ENCODE measurements around the gene XPNPEP2. TPM values are rescaled to one million over a fixed set of nuclear protein-coding genes. Genes with fewer than 3 reads are reported as not detected.

Gene XPNPEP2
- total and polyA plus RNA-seq, 8 donors, result 2.6 to 11.0 (median 7.1) TPM

DNA sequence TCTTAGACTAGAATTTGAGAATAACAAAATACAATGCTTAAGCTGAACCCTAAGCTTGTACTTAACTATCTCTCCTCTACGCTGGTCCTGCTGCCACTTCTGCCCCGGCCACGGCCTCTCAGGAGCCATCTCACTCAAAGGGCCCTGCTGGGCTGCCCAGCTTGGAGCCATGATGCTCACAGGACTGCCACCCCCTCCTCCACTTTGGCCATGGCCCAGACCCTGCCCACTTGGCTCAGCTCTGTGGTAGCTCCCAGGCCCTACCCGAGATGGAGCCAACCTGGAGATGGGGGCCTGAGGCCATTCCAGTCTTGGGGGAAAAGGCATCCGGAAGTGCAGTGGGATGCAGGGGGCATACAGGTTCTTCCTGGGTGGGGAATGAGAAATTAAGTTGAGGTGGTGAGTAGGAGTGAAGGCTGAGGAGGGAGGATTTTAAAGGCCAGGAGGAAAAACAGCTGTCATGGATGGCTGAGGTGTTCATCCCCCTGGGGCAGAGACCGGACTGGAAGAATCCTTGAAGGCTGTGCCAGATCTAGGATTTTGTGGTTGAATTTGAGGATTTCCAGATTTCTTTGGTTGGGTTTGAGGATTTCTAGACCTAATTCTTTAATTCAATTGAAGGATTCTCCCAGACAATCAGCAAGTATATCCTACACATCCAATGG is 41.8 kb downstream of the XPNPEP2 start:
- Histone ChIP-seq H3K27me3 (no peaks in the 10 kb centered on the region), H3K4me1 (peaks cover 0 to 27% of the 10 kb centered on the region in 2 donors), H3K36me3 (no peaks in the 10 kb centered on the region), H3K27ac (peak overlapping the region; percentile 39 to 92), H3K9me3 (no peaks in the 10 kb centered on the region), H3K4me3 (peak overlapping the region; percentile 4 to 56)
- no peak for ATAC-seq
- DNase-seq, result no peak
- TF ChIP-seq, protein P1, sequence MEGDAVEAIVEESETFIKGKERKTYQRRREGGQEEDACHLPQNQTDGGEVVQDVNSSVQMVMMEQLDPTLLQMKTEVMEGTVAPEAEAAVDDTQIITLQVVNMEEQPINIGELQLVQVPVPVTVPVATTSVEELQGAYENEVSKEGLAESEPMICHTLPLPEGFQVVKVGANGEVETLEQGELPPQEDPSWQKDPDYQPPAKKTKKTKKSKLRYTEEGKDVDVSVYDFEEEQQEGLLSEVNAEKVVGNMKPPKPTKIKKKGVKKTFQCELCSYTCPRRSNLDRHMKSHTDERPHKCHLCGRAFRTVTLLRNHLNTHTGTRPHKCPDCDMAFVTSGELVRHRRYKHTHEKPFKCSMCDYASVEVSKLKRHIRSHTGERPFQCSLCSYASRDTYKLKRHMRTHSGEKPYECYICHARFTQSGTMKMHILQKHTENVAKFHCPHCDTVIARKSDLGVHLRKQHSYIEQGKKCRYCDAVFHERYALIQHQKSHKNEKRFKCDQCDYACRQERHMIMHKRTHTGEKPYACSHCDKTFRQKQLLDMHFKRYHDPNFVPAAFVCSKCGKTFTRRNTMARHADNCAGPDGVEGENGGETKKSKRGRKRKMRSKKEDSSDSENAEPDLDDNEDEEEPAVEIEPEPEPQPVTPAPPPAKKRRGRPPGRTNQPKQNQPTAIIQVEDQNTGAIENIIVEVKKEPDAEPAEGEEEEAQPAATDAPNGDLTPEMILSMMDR (IDR thresholded peaks at IDR 0.05), result no peak
- intact Hi-C loops (cut with DNase I), result no loop called here

DNA sequence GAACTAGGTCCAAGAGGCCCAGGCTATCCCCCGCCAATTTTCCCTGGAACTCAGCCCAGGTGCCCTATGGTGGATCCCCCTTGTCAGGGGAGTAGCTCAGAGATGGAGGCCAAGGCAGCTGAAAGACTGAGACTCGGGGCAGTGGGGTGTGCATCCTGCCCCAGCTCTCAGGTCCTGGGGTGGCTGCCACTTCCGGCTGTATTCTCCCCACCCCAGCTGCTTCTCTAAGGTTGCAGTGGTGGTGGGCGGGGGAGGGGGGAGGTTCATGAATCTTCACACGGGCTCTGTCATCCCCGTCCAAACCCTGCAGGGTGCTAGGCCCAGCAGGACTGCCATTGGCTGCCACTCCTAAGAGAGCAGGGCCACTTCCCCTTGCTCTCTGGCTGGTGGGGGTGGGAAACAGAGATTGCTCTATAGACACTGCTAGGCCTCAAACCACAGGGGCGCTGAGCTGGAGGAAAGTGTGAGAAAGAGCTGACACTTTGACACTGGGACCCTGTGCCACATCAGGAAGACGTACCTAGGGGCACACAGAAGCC is 42.4 kb downstream of the XPNPEP2 start:
- ATAC-seq, result peak; percentile 53

DNA sequence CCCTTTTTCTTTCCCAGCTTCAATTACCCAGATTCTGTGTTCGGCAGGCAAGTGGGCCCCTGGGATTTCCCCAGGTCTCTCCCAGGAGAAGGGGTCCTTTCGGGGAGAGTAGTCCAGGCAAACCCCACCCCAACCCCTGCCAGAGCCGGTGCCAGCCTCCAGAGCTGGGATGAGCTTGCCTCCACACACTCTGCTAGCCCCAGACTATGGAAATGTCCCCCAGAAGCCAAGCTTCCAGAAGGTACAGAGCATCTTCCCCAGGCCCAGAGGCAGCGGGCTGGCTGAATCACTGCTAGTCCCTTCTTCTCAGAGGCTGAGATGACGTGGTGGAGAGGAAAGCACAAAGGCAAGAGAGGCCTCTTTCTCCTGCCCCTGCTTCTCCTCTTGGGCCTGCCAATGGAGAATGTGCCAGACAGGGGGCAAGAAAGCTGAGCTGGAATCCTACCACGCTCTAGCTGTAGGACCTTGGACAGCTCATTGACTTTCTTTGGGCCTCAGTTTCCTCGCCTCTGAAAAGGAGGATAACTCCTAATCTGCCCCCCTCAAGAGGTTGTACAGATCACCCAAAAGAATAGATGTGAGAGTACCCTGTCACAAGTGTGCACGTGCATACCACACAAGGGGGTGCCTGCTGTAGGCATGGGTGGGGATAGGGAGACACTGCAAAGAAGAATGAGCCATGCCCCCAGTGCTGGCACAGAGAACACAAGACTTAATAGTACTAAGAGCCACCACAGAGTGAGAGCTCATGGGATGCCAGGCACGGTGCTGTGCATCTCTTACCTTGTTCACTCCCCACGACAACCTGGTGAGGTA is 43.1 kb downstream of the XPNPEP2 start:
- Histone ChIP-seq H3K27me3 (no peaks in the 10 kb centered on the region), H3K36me3 (no peaks in the 10 kb centered on the region), H3K9me3 (no peaks in the 10 kb centered on the region), H3K4me3 (peak overlapping the region in 1 of 2 donors; percentile 56), H3K4me1 (peaks cover 0 to 24% of the 10 kb centered on the region in 2 donors), H3K27ac (peak overlapping the region in 1 of 2 donors; percentile 92)
- ATAC-seq, result no peak
- TF ChIP-seq, protein P1 (IDR thresholded peaks at IDR 0.05), result no peak
- no peak for DNase-seq
- intact Hi-C loops (cut with DNase I), result no loop called here

More for the DNA sequence above, 42.4 kb downstream of the XPNPEP2 start:
- peak overlapping the region; percentile 39 to 92 for H3K27ac ChIP-seq
- intact Hi-C loops (cut with DNase I), result no loop called here
- H3K4me3 ChIP-seq, result peak overlapping the region in 1 of 2 donors; percentile 56
- peaks cover 0 to 27% of the 10 kb centered on the region in 2 donors for H3K4me1 ChIP-seq
- no peaks in the 10 kb centered on the region for H3K27me3 ChIP-seq
- DNase-seq, result peak in 2 of 4 donors; percentile 75 to 88
- TF ChIP-seq, protein P1 (IDR thresholded peaks at IDR 0.05), result no peak
- H3K9me3 ChIP-seq, result no peaks in the 10 kb centered on the region
- H3K36me3 ChIP-seq, result no peaks in the 10 kb centered on the region

DNA sequence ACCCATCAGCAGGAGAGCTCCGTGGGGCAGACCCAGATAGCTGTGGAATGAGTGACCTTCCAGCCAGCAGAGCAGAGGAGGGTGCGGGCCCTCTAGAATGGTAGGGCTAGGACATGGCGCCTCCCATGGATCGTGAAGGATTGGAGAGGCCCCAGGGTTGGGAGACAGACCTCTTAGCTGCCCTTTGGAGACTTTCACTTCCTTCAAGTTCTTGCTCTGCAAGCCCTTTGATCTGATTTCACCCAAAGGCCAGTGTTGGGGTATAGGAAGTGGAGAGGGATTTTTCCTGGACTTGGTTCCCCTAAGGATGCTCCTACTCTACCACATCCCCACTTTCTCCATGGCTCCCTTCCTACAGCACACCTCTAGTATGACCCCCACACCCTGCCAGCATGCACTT is 43.9 kb downstream of the XPNPEP2 start:
- ATAC-seq (no peak), DNase-seq (no peak)
- H3K27me3 ChIP-seq, result no peaks in the 10 kb centered on the region
- H3K27ac ChIP-seq, result peak overlapping the region in 1 of 2 donors; percentile 92
- peaks cover 0 to 18% of the 10 kb centered on the region in 2 donors for H3K4me1 ChIP-seq
- H3K9me3 ChIP-seq, result no peaks in the 10 kb centered on the region
- no peaks in the 10 kb centered on the region for H3K36me3 ChIP-seq
- H3K4me3 ChIP-seq, result peak overlapping the region in 1 of 2 donors; percentile 56
- intact Hi-C loops (cut with DNase I), result no loop called here
- TF ChIP-seq, protein P1 (IDR thresholded peaks at IDR 0.05), result no peak

DNA sequence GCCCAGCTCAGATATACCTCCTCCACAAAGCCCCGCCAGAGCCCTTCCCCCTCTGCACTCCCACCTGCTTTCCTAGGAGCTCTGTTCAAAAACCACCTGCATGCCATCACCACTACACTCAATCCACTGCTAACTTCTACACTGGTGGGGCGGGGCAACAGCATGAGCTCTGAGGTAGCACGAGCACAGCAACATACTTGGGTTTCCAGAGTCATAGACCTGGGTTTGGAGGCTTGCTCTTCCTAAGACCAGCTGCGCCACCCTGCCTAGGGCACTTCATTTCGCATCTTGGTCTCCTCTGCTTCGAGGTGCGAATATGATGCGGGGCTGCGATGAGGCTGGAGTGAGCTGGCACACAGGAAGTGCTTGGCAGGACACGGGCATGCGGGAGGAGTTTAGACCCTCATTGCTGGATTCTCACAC is 44.5 kb downstream of the XPNPEP2 start:
- DNase-seq (no peak), ATAC-seq (no peak)
- Histone ChIP-seq H3K4me3 (peak overlapping the region in 1 of 2 donors; percentile 56), H3K36me3 (peaks cover 0 to 4% of the 10 kb centered on the region in 2 donors), H3K27me3 (no peaks in the 10 kb centered on the region), H3K9me3 (no peaks in the 10 kb centered on the region), H3K27ac (peak overlapping the region in 1 of 2 donors; percentile 33), H3K4me1 (peaks cover 0 to 12% of the 10 kb centered on the region in 2 donors)
- intact Hi-C loops (cut with DNase I), result no loop called here
- TF ChIP-seq, protein P1 (IDR thresholded peaks at IDR 0.05), result no peak
